Activated B cell treated with CpG ODN at 0.5 μM for 24 hours (primary cell): Measurements from ENCODE around the gene SRL. TPM values are rescaled to one million over a fixed set of nuclear protein-coding genes. Genes with fewer than 3 reads are reported as not detected.
A peak's percentile ranks its signal among the peaks of the same experiment; 100 is the strongest.

ENCODE experiments used
- ATAC-seq: fragments of 200-7000 bp; cut with Tn5 transposase; one replicate; pipeline ENCODE4 v1.10.0; 2021; ENCODE audit warnings: low read depth, mild to moderate bottlenecking, moderate library complexity
- CTCF ChIA-PET: fragments of 350-600 bp; sonication (Branson Sonifier 250); formaldehyde crosslinking; loops from one replicate; lab custom pipeline; 2021; ENCODE audit warnings: antibody characterized with exemption; lab: Charles Lee
- POLR2A ChIA-PET: fragments of 350-600 bp; sonication (Branson Sonifier 250); formaldehyde crosslinking; loops from one replicate; lab custom pipeline; 2021; ENCODE audit warnings: antibody characterized with exemption; lab: Charles Lee
- DNase-seq: peaks from one replicate; pipeline ENCODE4 v3.0.0; 2022
- H3K27ac Mint-ChIP-seq: one replicate; pipeline ENCODE4 v1.8.0; 2020; ENCODE audit warnings: mixed read lengths
- H3K27me3 Mint-ChIP-seq: one replicate; pipeline ENCODE4 v1.8.0; 2021; ENCODE audit warnings: mixed read lengths
- H3K36me3 Mint-ChIP-seq: one replicate; pipeline ENCODE4 v1.8.0; 2021; ENCODE audit warnings: low read depth, mixed read lengths
- H3K4me1 Mint-ChIP-seq: one replicate; pipeline ENCODE4 v1.8.0; 2021; ENCODE audit warnings: mixed read lengths
- H3K4me3 Mint-ChIP-seq: one replicate; pipeline ENCODE4 v1.8.0; 2020; ENCODE audit warnings: mild to moderate bottlenecking, mixed read lengths
- H3K9me3 Mint-ChIP-seq: one replicate; pipeline ENCODE4 v1.8.0; 2020; ENCODE audit warnings: mixed read lengths
- CTCF ChIP-seq: fragments of 200-600 bp; IDR thresholded peaks from one replicate; pipeline ENCODE4 v1.8.0; 2022; ENCODE audit warnings: antibody characterized with exemption, mild to moderate bottlenecking
- intact Hi-C: fragments of 100-400 bp; cut with micrococcal nuclease; formaldehyde crosslinking; loops from one replicate; pipeline ENCODE4 v1.15.1; 2024
- total RNA-seq: library from RNA; stranded (reverse); gene quantifications from 2 replicates; pipeline ENCODE4 v1.2.3, GENCODE V29; 2022

The SRL gene
- total RNA-seq, 1 donor from 2014 or later = not detected

DNA sequence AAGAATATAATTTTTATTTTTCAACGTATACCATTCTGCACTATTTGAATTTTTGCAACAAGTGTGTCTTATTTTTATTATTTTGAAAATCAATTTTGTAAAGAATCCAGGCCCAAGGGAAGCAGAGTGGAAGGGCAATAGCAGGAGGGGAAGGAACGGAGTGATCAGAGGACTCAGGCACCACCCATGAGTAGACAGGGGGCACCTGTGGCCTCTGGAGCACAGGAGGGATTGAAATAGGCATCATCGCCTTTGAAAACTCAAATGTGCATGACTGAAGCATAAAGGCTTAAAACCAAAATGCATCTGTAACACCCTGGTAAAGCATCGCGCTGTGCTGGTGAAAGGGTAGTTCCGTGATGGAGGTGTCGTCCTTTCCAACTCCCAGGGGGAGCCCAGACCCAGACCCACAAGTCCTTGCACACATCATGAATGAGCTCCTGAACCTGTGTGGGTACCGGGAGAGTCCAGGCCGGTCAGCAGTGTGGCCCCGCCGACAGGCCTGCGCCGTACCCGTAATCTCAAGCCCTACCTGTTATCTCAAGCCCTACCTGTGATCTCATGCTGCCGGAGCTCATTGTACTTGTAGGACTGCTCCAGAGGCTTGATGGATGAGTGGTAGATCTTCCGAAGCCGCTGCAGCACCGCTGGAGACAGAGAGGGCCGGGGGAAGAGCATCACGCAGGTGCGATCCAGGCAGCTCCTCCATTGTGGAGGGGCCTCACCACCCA lies 39.1 kb downstream of the SRL start:
- DNase-seq = no peak
- Mint-ChIP-seq H3K9me3 (no peaks in the 10 kb centered on the region), H3K4me3 (no peak overlapping the region), H3K27me3 (peaks cover 10% of the 10 kb centered on the region), H3K27ac (no peak overlapping the region), H3K4me1 (no peaks in the 10 kb centered on the region), H3K36me3 (no peaks in the 10 kb centered on the region)
- intact Hi-C loops = no loop called here
- ChIA-PET POLR2A (no interaction called here), CTCF (no interaction called here)
- no peak for TF ChIP-seq CTCF
- ATAC-seq = no peak

GRCh38 chr16:4200781-4201137 lies 41.1 kb downstream of the SRL start:
- intact Hi-C loops = loop anchor here (1.0 kb wide), 1 partner anchor 130 kb away; no protein-coding TSS in a partner anchor
- no peak overlapping the region for H3K4me3 Mint-ChIP-seq
- H3K4me1 Mint-ChIP-seq = no peaks in the 10 kb centered on the region
- no peak for DNase-seq
- no peak overlapping the region for H3K27ac Mint-ChIP-seq
- no peaks in the 10 kb centered on the region for H3K9me3 Mint-ChIP-seq
- peaks cover 8% of the 10 kb centered on the region for H3K27me3 Mint-ChIP-seq
- no peak for TF ChIP-seq CTCF
- no peaks in the 10 kb centered on the region for H3K36me3 Mint-ChIP-seq
- no peak for ATAC-seq
- ChIA-PET CTCF (interaction anchor here (0.7 to 1.4 kb wide), 4 partner anchors 53 to 132 kb away, joined by 3 to 6 read pairs (median 4); no protein-coding TSS in a partner anchor), POLR2A (interaction anchor here (1.0 kb wide), 1 partner anchor 53 kb away, joined by 4 read pairs; no protein-coding TSS in a partner anchor)

GRCh38 chr16:4200000-4200780 lies 41.7 kb downstream of the SRL start:
- ChIA-PET POLR2A (interaction anchor here (1.0 kb wide), 1 partner anchor 54 kb away, joined by 4 read pairs; no protein-coding TSS in a partner anchor), CTCF (interaction anchor here (0.7 to 1.4 kb wide), 5 partner anchors 54 to 132 kb away, joined by 3 to 6 read pairs (median 3); no protein-coding TSS in a partner anchor)
- no peaks in the 10 kb centered on the region for H3K4me1 Mint-ChIP-seq
- H3K27me3 Mint-ChIP-seq = peaks cover 8% of the 10 kb centered on the region
- no peak for TF ChIP-seq CTCF
- peak; percentile 47 for ATAC-seq
- no peak overlapping the region for H3K4me3 Mint-ChIP-seq
- intact Hi-C loops = loop anchor here (1.0 kb wide), 1 partner anchor 130 kb away; no protein-coding TSS in a partner anchor
- H3K36me3 Mint-ChIP-seq = no peaks in the 10 kb centered on the region
- DNase-seq = no peak
- H3K9me3 Mint-ChIP-seq = no peaks in the 10 kb centered on the region
- H3K27ac Mint-ChIP-seq = no peak overlapping the region

DNA sequence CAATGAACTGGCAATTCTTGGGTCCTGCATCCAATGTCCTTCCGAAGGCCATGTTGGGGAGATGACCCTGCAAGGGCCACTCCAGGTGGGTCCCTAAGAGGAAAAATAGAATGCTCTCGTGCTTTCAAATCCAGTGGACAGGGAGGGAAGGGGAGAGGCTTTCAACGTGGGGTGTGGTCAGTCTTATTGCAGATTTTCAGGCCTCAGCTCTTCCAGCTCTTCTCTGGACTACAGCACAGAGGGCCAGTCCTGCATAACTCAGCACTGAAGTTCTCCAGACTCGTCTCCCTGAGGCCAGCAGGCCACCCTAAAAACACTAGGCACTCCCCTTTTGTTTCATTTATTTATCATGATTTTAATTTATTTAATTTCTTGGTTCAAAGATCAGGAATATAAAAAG lies 43.1 kb downstream of the SRL start:
- DNase-seq (no peak), ATAC-seq (no peak)
- Mint-ChIP-seq H3K27ac (no peak overlapping the region), H3K4me3 (no peak overlapping the region), H3K9me3 (no peaks in the 10 kb centered on the region), H3K27me3 (peaks cover 8% of the 10 kb centered on the region), H3K36me3 (no peaks in the 10 kb centered on the region), H3K4me1 (no peaks in the 10 kb centered on the region)
- intact Hi-C loops = no loop called here
- TF ChIP-seq CTCF = no peak
- CTCF ChIA-PET = no interaction called here
- POLR2A ChIA-PET = interaction anchor here (0.6 kb wide), 2 partner anchors 13 to 54 kb away, joined by 3 read pairs; no protein-coding TSS in a partner anchor

DNA sequence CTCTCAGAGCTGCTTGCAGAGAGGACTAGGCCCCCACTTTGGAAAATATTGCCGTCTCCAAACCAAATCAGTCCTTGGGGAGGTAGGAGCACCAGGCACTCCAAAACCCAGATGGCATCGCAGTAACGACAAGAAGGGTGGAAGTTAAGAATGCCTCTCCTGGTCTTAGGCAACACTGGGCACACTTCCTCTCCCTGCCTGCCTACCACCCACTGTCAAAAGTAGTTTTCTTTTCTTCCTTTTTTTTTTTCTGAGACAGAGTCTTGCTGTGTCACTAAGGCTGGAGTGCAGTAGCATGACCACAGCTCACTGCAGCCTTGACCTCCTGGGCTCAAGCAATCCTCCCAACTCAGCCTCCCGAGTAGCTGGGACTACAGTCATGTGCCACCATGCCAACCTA lies 47.2 kb downstream of the SRL start:
- intact Hi-C loops = no loop called here

More for the DNA sequence above, 47.2 kb downstream of the SRL start:
- no peak overlapping the region for H3K27ac Mint-ChIP-seq
- H3K4me1 Mint-ChIP-seq = no peaks in the 10 kb centered on the region
- POLR2A ChIA-PET = no interaction called here
- TF ChIP-seq CTCF = no peak
- H3K36me3 Mint-ChIP-seq = no peaks in the 10 kb centered on the region
- no peak for ATAC-seq
- no peaks in the 10 kb centered on the region for H3K9me3 Mint-ChIP-seq
- H3K4me3 Mint-ChIP-seq = no peak overlapping the region
- CTCF ChIA-PET = no interaction called here
- DNase-seq = no peak
- H3K27me3 Mint-ChIP-seq = peaks cover 2% of the 10 kb centered on the region
